Ecto neural progenitor cell (in vitro differentiated cells): ENCODE measurements around the gene CCNB2.
"Not testable (repeated sequence)": the region's sequence is repeated elsewhere in the genome, so short reads cannot be mapped to it uniquely, and the experiment has no call there.

ENCODE experiments used
- DNase-seq: peaks from one replicate; pipeline ENCODE4 v3.0.0-alpha.2; 2018; ENCODE audit warnings: low spot score

CCNB2 gene

GRCh38 chr15:59104912-59105732 lies at the start of gene CCNB2:
Gene CCNB2, plus strand, starts transcription at chr15:59105146. Its CDS starts 123 bp downstream, at chr15:59105269.
- DNase-seq = peak; percentile 95

DNA sequence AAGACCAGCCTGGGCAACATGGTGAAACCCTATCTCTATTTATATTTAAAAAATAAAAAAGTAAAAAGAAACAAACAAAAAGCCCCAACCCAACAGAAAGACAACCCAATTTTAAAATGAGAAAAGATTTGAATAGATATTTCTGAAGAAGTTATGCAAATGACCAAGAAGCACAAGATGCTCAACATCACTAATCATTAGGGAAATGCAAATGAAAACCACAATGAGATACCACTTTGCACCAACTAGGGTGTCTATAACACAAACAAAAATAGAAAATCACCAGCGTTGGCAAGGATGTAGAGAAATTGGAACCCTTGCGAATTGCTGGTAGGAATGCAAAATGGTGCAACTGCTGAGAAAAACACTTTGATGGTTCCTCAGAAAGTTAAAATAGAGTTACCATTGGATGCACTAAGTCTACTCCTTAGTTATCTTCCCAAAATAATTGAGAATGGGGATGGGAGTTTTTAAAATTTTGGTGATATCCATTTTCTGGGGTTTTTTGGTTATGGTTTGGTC lies 45.8 kb upstream of the CCNB2 start:
- no peak for DNase-seq

- DNase-seq = no peak
Measured at GRCh38 chr15:59060348-59060747, 44.6 kb upstream of the CCNB2 start.

DNA sequence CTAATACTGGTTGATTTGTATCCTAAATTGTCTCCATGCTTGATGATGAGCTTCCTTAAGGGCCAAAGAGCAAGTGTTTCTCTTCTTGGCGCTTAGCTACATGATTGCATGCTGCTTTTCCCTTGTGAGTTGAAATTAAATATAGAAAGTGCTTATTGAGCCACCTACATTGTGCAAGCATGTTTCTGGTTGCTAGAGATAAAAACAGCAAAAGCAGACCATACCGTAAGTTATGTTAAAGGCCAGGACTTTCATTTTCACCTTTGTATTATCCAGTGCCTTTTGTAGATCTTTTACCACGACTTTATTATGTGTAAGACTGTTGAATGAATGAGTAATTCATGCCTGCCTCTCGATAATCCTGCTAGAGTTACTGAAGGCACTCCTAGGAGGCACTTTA lies 41.9 kb upstream of the CCNB2 start:
- no peak for DNase-seq

DNA sequence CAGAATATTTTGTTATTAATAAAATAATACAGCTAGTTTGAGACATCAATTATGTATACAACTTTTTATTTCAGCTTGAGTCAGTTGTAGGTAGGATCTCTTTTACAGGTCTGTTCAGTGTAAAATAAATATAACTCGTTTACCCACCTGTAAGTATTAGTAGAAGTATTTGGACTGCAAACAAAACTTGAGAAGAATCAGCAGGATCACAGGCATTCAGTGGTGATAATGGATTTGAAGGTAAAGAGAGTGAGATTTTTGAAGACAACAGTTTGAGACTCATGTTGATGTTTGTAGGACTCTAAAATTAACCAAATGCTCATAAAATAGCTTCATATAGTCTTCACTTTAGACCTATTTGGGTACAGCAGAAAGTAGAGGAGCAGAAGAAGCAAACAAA lies 35.5 kb upstream of the CCNB2 start:
- DNase-seq = no peak

- no peak for DNase-seq
Measured at GRCh38 chr15:59074607-59075006, 30.3 kb upstream of the CCNB2 start.

DNA sequence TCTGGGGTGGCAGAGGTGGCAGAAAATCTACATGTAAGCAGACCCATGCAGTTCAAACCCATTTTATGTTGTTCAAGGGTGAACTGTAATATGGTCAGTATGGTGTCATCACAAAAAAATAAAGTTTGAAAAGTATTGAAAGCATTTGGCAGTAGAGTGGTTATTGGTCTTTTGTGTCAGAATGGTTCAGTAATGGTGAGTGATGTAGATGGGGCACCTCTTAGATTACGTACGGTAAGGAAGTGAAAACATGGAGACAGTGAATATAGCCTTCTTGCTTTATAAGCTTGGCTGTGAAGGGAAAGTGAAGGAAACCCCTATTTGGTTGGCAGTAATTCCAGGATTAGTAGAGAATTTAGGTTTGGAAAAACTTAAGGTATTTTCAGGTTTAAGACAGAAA lies 17.2 kb upstream of the CCNB2 start:
- no peak for DNase-seq

GRCh38 chr15:59094077-59094476 lies 10.9 kb upstream of the CCNB2 start:
- DNase-seq = no peak

DNA sequence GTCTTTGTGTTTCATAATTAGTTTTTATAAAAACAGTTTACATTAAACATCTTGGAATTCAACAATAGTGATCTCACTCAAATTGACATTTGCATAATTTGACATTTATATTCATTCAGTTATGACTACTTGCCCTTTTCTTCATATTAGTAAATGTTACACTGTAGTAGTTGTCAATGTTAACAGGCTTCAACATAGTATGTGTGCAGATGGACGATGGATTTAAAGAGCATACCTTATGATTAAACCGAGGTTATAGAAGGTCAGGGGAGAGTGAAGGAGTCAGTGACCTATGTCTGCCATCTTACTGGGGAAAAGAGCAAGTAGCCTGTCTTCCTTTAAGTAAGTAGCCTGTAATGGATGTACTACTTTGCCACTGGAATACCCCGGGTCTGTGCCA lies 8.5 kb upstream of the CCNB2 start:
- DNase-seq = no peak

GRCh38 chr15:59099162-59099685 lies 5.7 kb upstream of the CCNB2 start:
- DNase-seq = no peak

DNA sequence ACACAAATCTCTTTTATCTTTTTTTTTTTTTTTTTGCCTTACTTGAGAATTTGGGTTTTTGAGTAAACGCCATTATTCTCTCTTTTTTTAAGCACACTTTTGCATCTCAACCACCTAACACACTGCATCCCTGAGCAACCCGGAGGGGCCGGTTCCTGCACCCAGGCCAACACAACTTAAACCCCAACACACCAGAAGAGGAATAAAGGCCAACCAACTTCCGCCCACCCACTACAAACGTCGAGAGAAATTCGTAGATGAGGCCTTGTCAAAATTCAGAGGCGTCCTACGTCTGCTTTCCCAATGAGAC lies 389 bp upstream of the CCNB2 start:
- DNase-seq = no peak

DNA sequence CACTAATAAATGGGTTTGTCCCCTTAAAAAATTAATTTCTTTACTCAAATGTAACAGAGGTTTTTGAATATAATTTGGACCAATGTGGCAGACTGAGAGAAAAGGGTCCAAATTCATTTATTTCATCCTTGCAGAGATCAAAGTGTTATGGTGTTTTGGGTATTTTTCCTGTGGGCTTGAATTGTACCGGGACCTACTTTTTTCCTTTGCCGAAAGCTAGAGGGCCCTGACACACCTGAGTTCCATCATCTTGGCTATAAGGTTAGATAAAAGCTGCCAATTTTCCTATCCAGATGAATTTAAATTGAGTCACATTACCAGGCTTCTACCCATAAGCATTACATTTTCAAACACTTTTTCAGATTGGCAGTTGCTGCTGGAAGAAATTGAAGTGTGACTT lies 908 bp downstream of the CCNB2 start:
- no peak for DNase-seq

- no peak for DNase-seq
Measured at GRCh38 chr15:59111251-59111650, 6.3 kb downstream of the CCNB2 start.

GRCh38 chr15:59115047-59115446 lies 10.1 kb downstream of the CCNB2 start:
- no peak for DNase-seq

GRCh38 chr15:59116141-59116540 lies 11.2 kb downstream of the CCNB2 start:
- no peak for DNase-seq

- DNase-seq = no peak
Measured at GRCh38 chr15:59116771-59117170, 11.8 kb downstream of the CCNB2 start.

DNA sequence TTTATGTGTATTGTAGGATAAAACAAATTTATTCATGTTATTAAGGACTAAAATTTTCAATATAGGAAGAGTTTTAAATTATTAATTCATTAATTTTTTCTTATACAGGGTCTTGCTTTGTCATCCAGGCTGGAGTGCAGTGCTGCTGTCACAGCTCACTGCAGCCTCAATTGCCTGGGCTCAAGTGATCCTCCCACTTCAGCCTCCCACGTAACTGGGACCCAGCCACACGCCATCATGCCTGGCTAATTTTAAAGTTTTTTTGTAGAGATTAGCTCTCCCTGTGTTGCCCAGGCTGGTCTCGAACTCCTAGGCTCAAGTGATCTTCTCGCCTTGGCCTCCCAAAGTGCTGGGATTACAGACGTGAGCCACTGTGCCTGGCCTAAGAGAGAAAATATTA lies 14.7 kb downstream of the CCNB2 start:
- no peak for DNase-seq

GRCh38 chr15:59120937-59121336 lies 16.0 kb downstream of the CCNB2 start:
- DNase-seq = no peak

DNA sequence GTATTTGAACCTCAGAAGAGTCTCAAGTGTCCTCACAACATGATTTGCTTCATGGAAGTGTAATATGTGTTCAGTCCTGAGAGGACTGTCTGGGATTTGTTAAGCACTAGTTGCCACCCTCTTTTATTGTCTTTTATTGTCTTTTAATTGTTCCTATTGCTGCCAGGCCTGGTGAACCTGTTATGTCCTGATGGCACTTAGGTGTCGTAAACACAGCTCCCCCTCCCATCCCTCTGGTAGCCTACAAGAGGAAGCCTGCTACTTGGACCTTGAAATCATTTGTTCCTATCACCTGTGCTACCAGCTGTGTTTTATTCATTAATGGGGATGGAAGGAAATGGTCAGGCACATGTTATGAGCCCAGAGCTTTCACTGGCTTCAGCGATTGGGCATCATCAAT lies 19.3 kb downstream of the CCNB2 start:
- DNase-seq = no peak

DNA sequence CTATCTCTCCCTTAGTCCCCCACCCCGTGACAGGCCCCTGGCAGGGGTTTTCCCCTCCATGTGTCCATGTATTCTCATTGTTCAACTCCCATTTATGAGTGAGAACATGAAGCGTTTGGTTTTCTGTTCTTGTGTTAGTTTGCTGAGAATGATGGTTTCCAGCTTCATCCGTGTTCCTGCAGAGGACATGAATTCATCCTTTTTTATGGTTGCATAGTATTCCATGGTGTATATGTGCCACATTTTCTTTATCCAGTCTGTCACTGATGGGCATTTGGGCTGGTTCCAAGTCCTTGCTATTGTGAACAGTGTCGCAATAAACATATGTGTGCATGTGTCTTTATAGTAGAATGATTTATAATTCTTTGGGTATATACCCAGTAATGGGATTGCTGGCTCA lies 20.7 kb downstream of the CCNB2 start:
- DNase-seq = not testable (repeated sequence)

DNA sequence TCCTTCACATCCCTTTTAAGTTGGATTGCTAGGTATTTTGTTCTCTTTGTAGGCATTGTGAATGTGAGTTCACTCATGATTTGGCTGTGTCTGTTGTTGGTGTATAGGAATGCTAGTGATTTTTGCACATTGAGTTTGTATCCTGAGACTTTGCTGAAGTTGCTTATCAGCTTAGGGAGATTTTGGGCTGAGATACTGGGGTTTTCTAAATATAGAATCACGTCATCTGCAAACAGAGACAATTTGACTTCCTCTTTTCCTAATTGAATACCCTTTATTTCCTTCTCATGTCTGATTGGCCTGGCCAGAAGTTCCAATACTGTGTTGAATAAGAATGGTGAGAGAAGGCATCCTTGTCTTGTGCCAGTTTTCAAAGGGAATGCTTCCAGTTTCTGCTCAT lies 22.3 kb downstream of the CCNB2 start:
- not testable (repeated sequence) for DNase-seq

GRCh38 chr15:59131456-59131855 lies 26.5 kb downstream of the CCNB2 start:
- DNase-seq = no peak

DNA sequence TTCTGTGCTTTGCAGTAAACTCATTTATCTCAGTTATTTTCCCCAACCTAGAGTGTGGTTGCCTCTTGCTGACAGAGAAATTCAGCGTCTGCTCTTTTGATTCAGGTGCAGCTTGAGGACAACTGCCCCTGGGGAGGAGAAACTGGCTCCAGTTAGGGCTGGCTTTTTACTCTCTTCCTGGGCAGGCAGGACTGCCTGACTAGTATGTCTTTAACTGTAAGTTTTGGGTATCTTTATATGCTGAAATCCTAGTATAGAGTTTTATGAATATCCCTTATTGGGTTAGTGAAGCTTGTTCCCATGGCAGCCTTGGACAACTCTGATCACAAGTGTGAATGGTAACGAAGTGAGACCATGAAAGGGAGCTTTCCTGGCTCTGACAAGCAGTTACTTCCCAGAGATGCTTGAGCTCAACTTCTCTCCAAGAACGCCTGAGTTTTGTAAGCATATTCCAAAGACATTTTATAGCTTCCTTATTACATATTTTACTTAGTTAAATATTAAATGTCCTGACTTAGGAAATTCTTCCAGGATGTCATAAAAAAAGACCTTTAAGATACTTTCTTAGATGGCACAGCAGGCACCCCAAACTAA lies 27.1 kb downstream of the CCNB2 start:
- DNase-seq = no peak
